Measurements from ENCODE around the gene SNAPC5. TPM values are rescaled to one million over a fixed set of nuclear protein-coding genes. Genes with fewer than 3 reads are reported as not detected.
"Not testable (repeated sequence)": the region's sequence is repeated elsewhere in the genome, so short reads cannot be mapped to it uniquely, and the experiment has no call there.

Gene SNAPC5
- total RNA-seq, 2 experiments from 2014 or later, result 43.3 to 49.1 TPM

GRCh38 chr15:66480267-66480666, 17.3 kb downstream of the SNAPC5 start:
- H3K27ac Mint-ChIP-seq, result no peak overlapping the region
- no peaks in the 10 kb centered on the region for H3K9me3 Mint-ChIP-seq
- no peaks in the 10 kb centered on the region for H3K27me3 Mint-ChIP-seq
- H3K4me3 Mint-ChIP-seq, result no peak overlapping the region
- peaks cover 31% of the 10 kb centered on the region for H3K36me3 Mint-ChIP-seq
- no peak for DNase-seq
- H3K4me1 Mint-ChIP-seq, result peaks cover 16% of the 10 kb centered on the region

DNA sequence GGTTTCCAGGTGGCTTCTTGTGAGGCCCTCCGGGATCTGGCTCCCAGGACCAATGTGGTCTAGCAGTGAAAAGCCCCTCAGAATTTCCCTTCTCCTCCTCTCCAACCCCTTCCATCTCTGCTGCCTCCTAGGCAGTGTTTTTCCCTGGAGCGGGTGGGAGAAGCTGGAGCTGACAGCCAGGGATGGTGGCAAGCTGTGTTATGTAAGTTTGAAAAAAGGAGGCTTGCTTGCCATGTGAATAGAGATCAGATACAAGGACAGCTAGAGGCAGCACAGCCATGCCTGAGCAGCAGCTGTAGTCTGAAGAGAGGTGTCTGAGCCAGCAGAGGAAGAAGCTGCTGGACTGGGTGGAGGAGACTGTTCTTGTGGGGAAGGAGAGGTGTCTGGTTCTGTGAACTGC, 20.6 kb downstream of the SNAPC5 start:
- H3K4me1 Mint-ChIP-seq, result peaks cover 34% of the 10 kb centered on the region
- H3K9me3 Mint-ChIP-seq, result no peaks in the 10 kb centered on the region
- peak overlapping the region; percentile 58 for H3K27ac Mint-ChIP-seq
- no peak overlapping the region for H3K4me3 Mint-ChIP-seq
- no peak for DNase-seq
- no peaks in the 10 kb centered on the region for H3K27me3 Mint-ChIP-seq
- peaks cover 27% of the 10 kb centered on the region for H3K36me3 Mint-ChIP-seq

GRCh38 chr15:66476535-66476934, 21.0 kb downstream of the SNAPC5 start:
- no peaks in the 10 kb centered on the region for H3K9me3 Mint-ChIP-seq
- H3K27ac Mint-ChIP-seq, result peak overlapping the region; percentile 58
- H3K27me3 Mint-ChIP-seq, result no peaks in the 10 kb centered on the region
- peaks cover 38% of the 10 kb centered on the region for H3K4me1 Mint-ChIP-seq
- H3K4me3 Mint-ChIP-seq, result no peak overlapping the region
- peaks cover 25% of the 10 kb centered on the region for H3K36me3 Mint-ChIP-seq
- peak; percentile 7 for DNase-seq

DNA sequence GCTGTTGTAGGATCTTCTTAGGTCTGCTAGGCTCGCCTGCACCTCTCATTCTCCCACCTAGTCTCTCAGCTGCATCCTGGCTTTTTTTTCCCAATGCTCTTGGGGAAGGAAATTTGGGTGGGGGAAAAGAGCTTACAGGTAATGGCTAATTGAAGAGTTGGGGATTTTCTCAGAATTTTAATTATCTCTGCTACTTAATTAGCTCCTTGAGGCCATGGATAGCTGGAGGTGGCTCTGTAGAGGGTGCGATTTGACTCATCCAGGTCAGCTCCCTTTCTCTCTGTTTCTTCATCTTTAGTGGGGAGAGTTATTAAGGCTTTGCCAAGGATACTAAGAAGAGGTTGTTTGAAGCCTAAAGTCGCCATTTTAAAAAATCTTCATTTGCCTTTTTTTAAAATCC, 22.6 kb downstream of the SNAPC5 start:
- no peaks in the 10 kb centered on the region for H3K27me3 Mint-ChIP-seq
- no peaks in the 10 kb centered on the region for H3K9me3 Mint-ChIP-seq
- peaks cover 17% of the 10 kb centered on the region for H3K36me3 Mint-ChIP-seq
- H3K4me1 Mint-ChIP-seq, result peaks cover 51% of the 10 kb centered on the region
- DNase-seq, result no peak
- H3K4me3 Mint-ChIP-seq, result no peak overlapping the region
- H3K27ac Mint-ChIP-seq, result no peak overlapping the region

DNA sequence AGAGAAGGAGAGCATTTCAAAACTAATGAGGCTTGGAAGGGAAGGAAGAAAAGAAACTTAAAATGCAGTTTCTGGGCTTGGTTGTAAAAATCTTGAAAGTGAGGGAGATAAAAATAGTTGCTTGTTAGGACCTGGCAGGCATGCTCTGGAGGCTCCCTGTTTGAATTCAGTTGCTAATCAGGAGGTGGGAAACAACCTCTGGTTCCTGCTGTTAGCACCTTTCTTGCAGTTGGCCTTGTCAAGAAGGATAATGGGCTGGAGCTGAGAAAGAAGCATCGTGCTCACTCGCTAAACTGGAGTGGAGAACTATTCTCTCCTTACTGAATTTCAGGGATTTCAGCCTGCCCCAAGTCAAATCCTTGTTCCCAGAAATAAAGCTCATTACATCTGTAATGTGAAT, 23.4 kb downstream of the SNAPC5 start:
- DNase-seq, result no peak
- no peak overlapping the region for H3K4me3 Mint-ChIP-seq
- H3K4me1 Mint-ChIP-seq, result peaks cover 49% of the 10 kb centered on the region
- H3K27ac Mint-ChIP-seq, result peak overlapping the region; percentile 42
- H3K27me3 Mint-ChIP-seq, result no peaks in the 10 kb centered on the region
- peaks cover 18% of the 10 kb centered on the region for H3K36me3 Mint-ChIP-seq
- H3K9me3 Mint-ChIP-seq, result no peaks in the 10 kb centered on the region

DNA sequence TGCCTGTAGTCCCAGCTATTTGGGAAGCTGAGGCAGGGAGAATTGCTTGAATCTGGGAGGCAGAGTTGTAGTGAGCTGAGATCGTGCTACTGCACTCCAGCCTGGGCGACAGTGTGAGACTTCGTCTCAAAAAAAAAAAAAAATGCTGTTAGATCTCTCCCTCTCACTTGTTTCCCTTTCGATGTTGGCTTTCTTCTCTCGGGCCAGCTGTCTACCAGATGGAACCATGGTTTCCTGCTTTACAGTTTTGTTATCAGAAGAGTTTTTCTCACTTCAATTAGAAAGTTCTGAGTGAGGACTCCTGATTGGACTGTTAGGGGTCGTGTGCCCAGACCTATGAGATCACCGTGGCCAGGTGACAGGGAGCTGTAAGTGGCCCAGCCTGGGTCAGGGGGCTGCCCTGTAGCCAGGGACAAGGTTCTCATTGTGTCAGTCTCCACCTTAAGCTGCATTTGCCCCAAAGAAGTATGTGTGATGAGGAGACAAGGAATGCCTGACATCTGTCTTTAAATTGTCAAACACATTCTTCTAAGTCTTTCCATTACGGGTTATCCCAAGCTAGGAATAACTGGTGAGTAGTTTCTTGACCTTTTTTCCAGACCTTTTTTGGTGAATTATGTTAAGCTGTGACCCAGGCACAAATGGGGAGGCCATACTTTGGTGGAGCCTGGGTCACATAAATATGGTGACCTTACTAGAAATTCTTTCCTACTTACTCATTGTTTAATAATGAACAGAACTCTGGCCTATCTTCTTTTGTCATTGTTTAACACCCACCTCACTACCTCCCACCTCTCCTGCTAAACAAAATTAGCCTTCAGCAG, 25.2 kb downstream of the SNAPC5 start:
- Mint-ChIP-seq H3K36me3 (peaks cover 22% of the 10 kb centered on the region), H3K4me1 (peaks cover 49% of the 10 kb centered on the region), H3K27ac (peak overlapping the region; percentile 87), H3K4me3 (peak overlapping the region; percentile 63), H3K27me3 (no peaks in the 10 kb centered on the region), H3K9me3 (no peaks in the 10 kb centered on the region)
- DNase-seq, result peak; percentile 53

GRCh38 chr15:66470825-66471224, 26.7 kb downstream of the SNAPC5 start:
- not testable (repeated sequence) for H3K4me3 Mint-ChIP-seq, H3K9me3 Mint-ChIP-seq, H3K27me3 Mint-ChIP-seq, H3K27ac Mint-ChIP-seq, DNase-seq
- Mint-ChIP-seq H3K36me3 (peaks cover 35% of the 10 kb centered on the region), H3K4me1 (peaks cover 43% of the 10 kb centered on the region)

GRCh38 chr15:66467162-66468040, 30.2 kb downstream of the SNAPC5 start:
- not testable (repeated sequence) for H3K27me3 Mint-ChIP-seq, H3K4me3 Mint-ChIP-seq, H3K27ac Mint-ChIP-seq, DNase-seq, H3K9me3 Mint-ChIP-seq
- Mint-ChIP-seq H3K4me1 (peaks cover 26% of the 10 kb centered on the region), H3K36me3 (peaks cover 45% of the 10 kb centered on the region)

DNA sequence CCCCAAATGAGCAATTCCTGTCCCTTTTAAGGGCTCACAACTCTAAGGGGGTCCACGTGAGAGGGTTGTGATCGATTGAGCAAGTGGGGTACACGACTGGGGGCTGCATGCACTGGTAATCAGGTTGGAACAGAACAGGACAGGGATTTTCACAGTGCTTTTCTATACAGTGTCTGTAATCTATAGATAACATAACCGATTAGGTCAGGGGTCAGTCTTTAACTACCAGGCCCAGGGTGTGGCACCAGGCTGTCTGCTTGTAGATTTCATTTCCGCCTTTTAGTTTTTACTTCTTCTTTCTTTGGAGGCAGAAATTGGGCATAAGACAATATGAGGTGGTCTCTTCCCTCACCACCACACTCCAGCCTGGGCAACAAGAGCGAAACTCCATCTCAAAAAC, 32.3 kb downstream of the SNAPC5 start:
- H3K27me3 Mint-ChIP-seq, H3K4me3 Mint-ChIP-seq, H3K27ac Mint-ChIP-seq, H3K9me3 Mint-ChIP-seq, DNase-seq: not testable (repeated sequence)
- Mint-ChIP-seq H3K4me1 (peaks cover 11% of the 10 kb centered on the region), H3K36me3 (peaks cover 50% of the 10 kb centered on the region)

DNA sequence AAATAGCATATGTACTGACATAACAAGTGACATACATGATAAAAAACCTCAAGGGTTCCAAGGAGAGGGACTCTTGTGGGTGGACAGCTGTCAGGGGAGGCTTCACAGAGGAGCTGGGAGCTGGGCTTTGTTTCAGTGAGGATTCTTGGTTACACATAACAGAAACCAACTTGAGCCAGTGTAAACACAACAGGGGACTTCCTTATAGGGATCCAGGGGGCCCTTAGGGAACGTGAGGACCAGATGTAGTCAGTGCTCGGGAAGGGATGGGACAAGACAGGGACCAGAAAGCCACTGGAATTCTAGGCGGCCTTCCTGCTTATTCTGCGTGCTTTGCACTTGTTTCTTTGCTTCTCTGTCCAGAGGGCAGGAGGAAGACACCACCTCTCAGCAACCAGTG, 34.9 kb downstream of the SNAPC5 start:
- no peaks in the 10 kb centered on the region for H3K27me3 Mint-ChIP-seq
- H3K9me3 Mint-ChIP-seq, result peaks cover 1% of the 10 kb centered on the region
- peaks cover 10% of the 10 kb centered on the region for H3K4me1 Mint-ChIP-seq
- H3K4me3 Mint-ChIP-seq, result no peak overlapping the region
- no peak overlapping the region for H3K27ac Mint-ChIP-seq
- peaks cover 44% of the 10 kb centered on the region for H3K36me3 Mint-ChIP-seq
- no peak for DNase-seq

GRCh38 chr15:66461917-66462316, 35.6 kb downstream of the SNAPC5 start:
- H3K36me3 Mint-ChIP-seq, result peaks cover 39% of the 10 kb centered on the region
- no peaks in the 10 kb centered on the region for H3K27me3 Mint-ChIP-seq
- no peak overlapping the region for H3K4me3 Mint-ChIP-seq
- H3K4me1 Mint-ChIP-seq, result peaks cover 8% of the 10 kb centered on the region
- no peak for DNase-seq
- H3K27ac Mint-ChIP-seq, result no peak overlapping the region
- H3K9me3 Mint-ChIP-seq, result peaks cover 1% of the 10 kb centered on the region

DNA sequence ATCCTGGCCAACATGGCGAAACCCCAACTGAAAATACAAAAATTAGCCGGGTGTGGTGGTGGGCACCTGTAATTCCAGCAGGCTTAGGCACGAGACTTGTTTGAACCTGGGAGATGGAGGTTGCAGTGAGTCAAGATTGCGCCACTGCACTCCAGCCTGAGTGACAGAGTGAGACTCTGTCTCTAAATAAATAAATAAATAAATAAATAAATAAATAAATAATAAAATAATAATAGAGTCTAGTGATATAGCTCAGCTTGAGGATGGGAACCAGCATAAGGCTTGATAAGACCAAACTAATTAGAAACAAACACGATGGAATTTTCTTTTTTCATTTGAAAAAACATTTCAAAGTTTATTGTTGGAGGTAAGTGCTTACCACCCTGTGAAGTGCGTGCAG, 36.3 kb downstream of the SNAPC5 start:
- H3K27me3 Mint-ChIP-seq, H3K27ac Mint-ChIP-seq, H3K9me3 Mint-ChIP-seq, H3K4me1 Mint-ChIP-seq, DNase-seq, H3K4me3 Mint-ChIP-seq: not testable (repeated sequence)
- peaks cover 35% of the 10 kb centered on the region for H3K36me3 Mint-ChIP-seq

- no peaks in the 10 kb centered on the region for H3K9me3 Mint-ChIP-seq
- H3K27ac Mint-ChIP-seq, result peak overlapping the region; percentile 42
- peaks cover 13% of the 10 kb centered on the region for H3K4me1 Mint-ChIP-seq
- H3K4me3 Mint-ChIP-seq, result no peak overlapping the region
- H3K36me3 Mint-ChIP-seq, result peaks cover 29% of the 10 kb centered on the region
- H3K27me3 Mint-ChIP-seq, result no peaks in the 10 kb centered on the region
- DNase-seq, result no peak
These were observed 37.5 kb downstream of the SNAPC5 start for GRCh38 chr15:66459818-66460615.

DNA sequence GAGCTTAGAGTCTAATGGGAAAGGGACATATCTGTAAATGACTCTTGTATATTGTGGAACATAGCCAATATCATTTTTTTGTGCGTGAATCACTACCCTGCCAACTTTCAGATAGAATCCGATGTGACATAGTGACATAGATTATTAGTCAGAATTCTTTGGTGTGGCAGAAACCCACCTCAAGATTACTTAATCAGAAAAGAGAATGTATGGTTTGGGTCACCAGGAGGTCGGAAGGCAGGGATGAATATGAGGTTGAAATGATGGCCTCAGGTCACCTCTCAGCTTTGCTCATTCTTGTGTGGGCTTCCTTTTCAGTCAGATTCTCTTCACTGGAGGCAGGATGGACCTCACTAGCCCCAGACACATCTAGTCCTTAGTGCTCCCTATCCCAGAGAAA, 41.4 kb downstream of the SNAPC5 start:
- Mint-ChIP-seq H3K4me3 (no peak overlapping the region), H3K27me3 (no peaks in the 10 kb centered on the region), H3K4me1 (peaks cover 12% of the 10 kb centered on the region), H3K27ac (no peak overlapping the region), H3K9me3 (no peaks in the 10 kb centered on the region), H3K36me3 (peaks cover 22% of the 10 kb centered on the region)
- no peak for DNase-seq

- Mint-ChIP-seq H3K27me3 (no peaks in the 10 kb centered on the region), H3K36me3 (peaks cover 21% of the 10 kb centered on the region), H3K27ac (no peak overlapping the region), H3K4me3 (no peak overlapping the region), H3K4me1 (peaks cover 9% of the 10 kb centered on the region), H3K9me3 (no peaks in the 10 kb centered on the region)
- no peak for DNase-seq
These were observed 43.4 kb downstream of the SNAPC5 start for GRCh38 chr15:66454143-66454542.

All from activated naive CD8-positive, alpha-beta T cell treated with anti-CD3 and anti-CD28 coated beads for 36 hours (primary cell).